Right lobe of liver (tissue), 6 donors: ENCODE measurements around the gene ENO1. TPM values are rescaled to one million over a fixed set of nuclear protein-coding genes. Genes with fewer than 3 reads are reported as not detected.
"Not testable (repeated sequence)": the region's sequence is repeated elsewhere in the genome, so short reads cannot be mapped to it uniquely, and the experiment has no call there.

ENCODE experiments used
- ATAC-seq, 4 donors: fragments of 200-7000 bp; cut with Tn5 transposase; one replicate each; pipeline ENCODE4 v1.9.1; 2020; ENCODE audit warnings: mild to moderate bottlenecking in 4 of 4, moderate library complexity in 4 of 4
- DNase-seq, 3 donors: peaks; one replicate each; pipeline ENCODE4 v3.0.0-alpha.2; 2020
- H3K27ac ChIP-seq, 3 donors: fragments of 200-600 bp; one replicate each; pipeline ENCODE4 v1.8.0; 2022
- H3K27me3 ChIP-seq, 2 donors: fragments of 200-600 bp; one replicate each; pipeline ENCODE4 v1.8.0; 2022
- H3K36me3 ChIP-seq, 4 donors: fragments of 200-600 bp; sonication (generic) in 1 of 4; one replicate each; pipeline versions ENCODE4 v1.5.1 to v1.8.0; 2017 to 2022; ENCODE audit warnings: control low read depth in 1 of 4
- H3K4me1 ChIP-seq, 4 donors: fragments of 200-600 bp; sonication (generic) in 1 of 4; one replicate each; pipeline versions ENCODE4 v1.5.1 to v1.8.0; 2017 to 2022; ENCODE audit warnings: control low read depth in 1 of 4
- H3K4me3 ChIP-seq, 3 donors: fragments of 200-600 bp; one replicate each; pipeline ENCODE4 v1.8.0; 2022
- H3K9me3 ChIP-seq, 4 donors: fragments of 200-600 bp; sonication (generic) in 1 of 4; one replicate each; pipeline versions ENCODE4 v1.5.1 to v1.8.0; 2017 to 2022; ENCODE audit warnings: control low read depth in 1 of 4
- CTCF ChIP-seq, 4 donors: fragments of 200-600 bp in 3 of 4; fragments of 450-650 bp in 1 of 4; IDR thresholded peaks; one replicate each; pipeline versions ENCODE4 v1.5.1 to v1.8.0; 2016 to 2022; ENCODE audit warnings: antibody characterized with exemption in 4 of 4, mild to moderate bottlenecking in 2 of 4
- POLR2A ChIP-seq: fragments of 450-650 bp; IDR thresholded peaks from one replicate; pipeline ENCODE4 v1.6.1; 2017; ENCODE audit warnings: antibody characterized with exemption, mild to moderate bottlenecking
- WGBS: methylation state at CpG from one replicate; pipeline ENCODE4 v1.1.6; 2018; ENCODE audit warnings: low coverage, low lambda C conversion rate; ENCODE audit not compliant: insufficient coverage; ENCODE audit errors: missing lambda C conversion rate; 5-methylcytosine and 5-hydroxymethylcytosine counted together
- intact Hi-C, 2 donors: fragments of 100-400 bp; cut with DNase I; formaldehyde crosslinking; loops; one replicate each; pipeline versions ENCODE4 v1.11.2 to v1.14.1; 2022
- total RNA-seq, 6 experiments: library from RNA; depleted of rRNA in 2 of 6; stranded (reverse); fragments of >200 nt in 2 of 6; fragmentation: NEBNext Ultra II Directional in 3 of 6; extraction: Animal tissue kit (Norgen Biotek cat#: 25700) in 3 of 6; gene quantifications; one replicate each; pipeline versions ENCODE4 v1.1.0 to v1.2.4, GENCODE V29; 2016 to 2023
- donor health status: DM: no; HTN: yes; CAD: no.
- donor health status: DM: no; HTN: no; CAD: no.
- donor health status: DM: no; HTN: no; CAD: no.
- donor health status: DM: no; HTN: yes; CAD: no.
- donor health status: DM: no; HTN: yes; CAD: no.

ENO1 gene
- total RNA-seq, 6 experiments from 2014 or later, result 314 to 792 (median 539) TPM

GRCh38 chr1:8839990-8840389 is 38.5 kb downstream of the ENO1 start:
- 77% methylated on average over 7 of the region's 7 CpGs for WGBS
- ATAC-seq (no peak), DNase-seq (no peak)
- H3K27me3 ChIP-seq, result no peaks in the 10 kb centered on the region
- H3K36me3 ChIP-seq, result no peaks in the 10 kb centered on the region
- no peak overlapping the region for H3K4me3 ChIP-seq
- no peaks in the 10 kb centered on the region for H3K9me3 ChIP-seq
- no peak overlapping the region for H3K27ac ChIP-seq
- intact Hi-C loops, result no loop called here
- TF ChIP-seq CTCF (IDR thresholded peaks at IDR 0.05), result no peak
- TF ChIP-seq POLR2A, result no peak
- H3K4me1 ChIP-seq, result no peaks in the 10 kb centered on the region

- no peak for TF ChIP-seq POLR2A
- no peak for TF ChIP-seq CTCF (IDR thresholded peaks at IDR 0.05)
Observed at GRCh38 chr1:8835941-8836643, 42.4 kb downstream of the ENO1 start.

GRCh38 chr1:8831340-8831739 is 47.1 kb downstream of the ENO1 start:
- intact Hi-C loops, result no loop called here
- Histone ChIP-seq H3K4me3 (no peak overlapping the region), H3K4me1 (no peaks in the 10 kb centered on the region), H3K9me3 (no peaks in the 10 kb centered on the region), H3K27me3 (no peaks in the 10 kb centered on the region), H3K36me3 (no peaks in the 10 kb centered on the region), H3K27ac (no peak overlapping the region)
- 63% methylated on average over 3 of the region's 4 CpGs for WGBS
- ATAC-seq (no peak), DNase-seq (no peak)
- TF ChIP-seq CTCF (IDR thresholded peaks at IDR 0.05), result peak in 1 of 4 donors; percentile 8
- TF ChIP-seq POLR2A, result no peak

More at GRCh38 chr1:8835941-8836643, 42.4 kb downstream of the ENO1 start:
- intact Hi-C loops, result no loop called here
- DNase-seq (no peak), ATAC-seq (no peak)
- H3K4me1 ChIP-seq, result no peaks in the 10 kb centered on the region
- H3K36me3 ChIP-seq, result no peaks in the 10 kb centered on the region
- WGBS, result 85% methylated on average over 14 of the region's 14 CpGs
- no peak overlapping the region for H3K4me3 ChIP-seq
- H3K27me3 ChIP-seq, result no peaks in the 10 kb centered on the region
- H3K9me3 ChIP-seq, result no peaks in the 10 kb centered on the region
- no peak overlapping the region for H3K27ac ChIP-seq

- H3K9me3 ChIP-seq, H3K4me1 ChIP-seq, intact Hi-C loops, H3K27me3 ChIP-seq, H3K36me3 ChIP-seq, H3K4me3 ChIP-seq, H3K27ac ChIP-seq: not testable (repeated sequence)
- DNase-seq (peak; percentile 68 to 76 (median 74)), ATAC-seq (peak; percentile 23 to 64 (median 47))
- 41% methylated on average over 10 of the region's 10 CpGs for WGBS
Observed at GRCh38 chr1:8830732-8831131, 47.8 kb downstream of the ENO1 start.

- WGBS, result 81% methylated on average over 9 of the region's 10 CpGs
- Histone ChIP-seq H3K4me3 (no peak overlapping the region), H3K27me3 (no peaks in the 10 kb centered on the region), H3K36me3 (no peaks in the 10 kb centered on the region), H3K27ac (no peak overlapping the region), H3K4me1 (peaks cover 0 to 8% (median 0%) of the 10 kb centered on the region in 4 donors), H3K9me3 (no peaks in the 10 kb centered on the region)
- intact Hi-C loops, result no loop called here
- ATAC-seq (no peak), DNase-seq (no peak)
- no peak for TF ChIP-seq POLR2A
- no peak for TF ChIP-seq CTCF (IDR thresholded peaks at IDR 0.05)
Observed at GRCh38 chr1:8825985-8826481, 52.5 kb downstream of the ENO1 start.
